ENCODE measurements around the gene RELT.

RELT gene, protein sequence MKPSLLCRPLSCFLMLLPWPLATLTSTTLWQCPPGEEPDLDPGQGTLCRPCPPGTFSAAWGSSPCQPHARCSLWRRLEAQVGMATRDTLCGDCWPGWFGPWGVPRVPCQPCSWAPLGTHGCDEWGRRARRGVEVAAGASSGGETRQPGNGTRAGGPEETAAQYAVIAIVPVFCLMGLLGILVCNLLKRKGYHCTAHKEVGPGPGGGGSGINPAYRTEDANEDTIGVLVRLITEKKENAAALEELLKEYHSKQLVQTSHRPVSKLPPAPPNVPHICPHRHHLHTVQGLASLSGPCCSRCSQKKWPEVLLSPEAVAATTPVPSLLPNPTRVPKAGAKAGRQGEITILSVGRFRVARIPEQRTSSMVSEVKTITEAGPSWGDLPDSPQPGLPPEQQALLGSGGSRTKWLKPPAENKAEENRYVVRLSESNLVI

GRCh38 chr11:73376160-73376802, at the start of gene RELT:
TSS of gene RELT (plus strand) at chr11:73376399. CDS start at chr11:73389137, 12,738 bp downstream.
- peak; percentile 89 for DNase-seq (ENCODE audit: low spot score)

DNA sequence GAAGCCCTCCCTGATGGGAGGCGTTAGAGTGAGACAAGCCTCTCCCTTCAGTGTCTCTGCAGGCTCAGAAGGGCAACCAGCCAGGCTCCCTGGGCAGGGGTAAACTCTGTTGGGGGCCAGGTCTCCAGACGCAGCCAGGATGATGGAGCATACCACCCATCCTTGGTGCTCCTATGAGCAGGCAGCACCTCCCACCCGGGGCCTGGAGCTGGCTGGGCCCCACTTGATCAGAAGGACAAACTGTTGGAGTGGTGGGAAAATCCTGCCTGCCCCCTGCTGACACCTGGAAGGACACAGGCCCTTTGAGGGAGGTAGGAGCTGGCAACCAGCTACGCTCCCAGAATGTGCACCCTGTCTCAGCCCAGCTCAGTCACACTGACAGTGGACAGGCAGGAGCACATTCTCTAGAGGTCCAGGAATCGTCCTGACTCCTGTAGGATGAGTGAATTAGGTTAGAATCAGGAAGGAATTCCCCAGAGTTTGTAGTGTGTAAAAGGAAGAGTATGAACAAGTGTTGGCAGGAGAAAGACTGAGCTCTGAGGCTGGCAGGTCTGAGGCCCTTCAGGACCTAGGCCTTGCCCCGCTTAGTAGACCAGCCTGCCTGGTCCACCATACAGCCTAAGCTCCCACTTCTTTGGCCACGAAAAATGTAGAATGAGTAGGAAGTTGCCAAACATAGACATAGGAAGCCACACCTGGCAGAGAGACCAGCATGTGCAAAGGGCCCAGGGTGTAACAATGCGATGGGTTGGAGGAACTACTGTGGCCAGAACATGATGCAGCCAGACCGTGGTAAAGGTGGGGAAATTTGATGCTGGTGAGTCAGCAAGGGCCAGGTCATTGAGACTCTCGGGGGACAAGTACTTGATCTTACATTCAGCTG, 49.0 kb upstream of the RELT start:
- DNase-seq (ENCODE audit: low spot score), result no peak

GRCh38 chr11:73327812-73328364, 48.3 kb upstream of the RELT start:
- no peak for DNase-seq (ENCODE audit: low spot score)

DNA sequence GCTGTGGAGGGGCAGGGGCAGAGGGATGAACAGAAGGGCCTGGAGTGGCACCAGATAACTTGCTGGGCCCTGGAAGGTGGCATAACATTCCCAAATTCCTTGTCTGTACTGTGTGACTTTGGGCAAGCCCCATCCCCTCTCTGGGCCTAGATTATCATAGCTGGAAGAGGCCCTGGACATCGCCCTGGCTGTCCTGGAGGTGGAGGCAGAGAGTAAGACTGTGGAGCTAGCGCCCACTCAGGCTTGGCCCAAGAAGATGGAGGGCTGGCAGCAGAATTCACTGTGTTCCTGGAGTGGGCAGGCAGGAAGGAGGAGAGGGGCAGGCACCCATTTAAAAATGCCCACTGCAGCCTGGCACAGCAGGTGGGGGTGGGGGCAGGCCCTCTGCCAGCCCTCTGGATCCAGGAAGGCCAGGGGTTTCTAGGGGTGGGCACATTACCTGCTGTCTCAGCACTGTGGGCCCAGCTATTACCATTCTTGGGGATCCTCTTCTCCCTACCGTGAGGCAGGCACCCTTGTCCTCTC, 45.6 kb upstream of the RELT start:
- no peak for DNase-seq (ENCODE audit: low spot score)

DNA sequence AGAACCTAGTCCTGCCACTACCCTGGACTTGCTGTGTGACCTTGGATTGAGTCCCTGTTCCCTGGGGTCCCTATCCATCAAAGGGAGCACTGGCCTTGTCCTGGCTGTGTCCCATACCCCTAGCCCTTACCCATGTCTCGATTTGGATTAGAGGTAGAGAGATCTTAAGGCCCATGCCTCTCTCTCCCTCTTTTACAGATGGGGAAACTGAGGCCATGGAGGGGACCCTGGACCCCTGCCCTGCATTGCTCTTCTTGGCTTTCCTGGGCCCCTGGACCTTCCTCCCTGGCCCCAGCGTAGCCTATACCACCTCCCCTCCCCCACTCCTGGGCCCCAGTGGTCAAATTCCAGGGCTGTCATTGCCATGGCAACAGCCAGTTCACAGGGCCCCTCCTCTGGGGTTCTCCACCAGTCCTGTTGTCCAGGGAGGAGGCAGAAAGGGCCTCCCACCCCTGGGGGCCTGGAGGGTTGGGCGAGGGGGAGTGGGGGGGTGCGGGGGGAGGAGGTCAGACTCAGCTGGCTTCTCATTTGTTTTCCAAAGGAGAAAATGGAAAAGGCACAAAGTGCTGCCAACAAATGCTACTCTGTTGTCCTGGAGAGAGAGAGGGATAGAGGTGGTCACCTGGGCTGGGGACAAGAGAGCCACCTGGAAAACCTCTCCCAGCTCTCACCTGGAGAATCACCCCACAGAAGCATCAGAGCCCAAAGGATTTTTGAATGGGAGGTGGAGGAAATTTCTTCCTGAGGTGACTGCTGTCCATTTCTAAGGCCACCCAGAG, 44.9 kb upstream of the RELT start:
- DNase-seq (ENCODE audit: low spot score), result no peak

DNA sequence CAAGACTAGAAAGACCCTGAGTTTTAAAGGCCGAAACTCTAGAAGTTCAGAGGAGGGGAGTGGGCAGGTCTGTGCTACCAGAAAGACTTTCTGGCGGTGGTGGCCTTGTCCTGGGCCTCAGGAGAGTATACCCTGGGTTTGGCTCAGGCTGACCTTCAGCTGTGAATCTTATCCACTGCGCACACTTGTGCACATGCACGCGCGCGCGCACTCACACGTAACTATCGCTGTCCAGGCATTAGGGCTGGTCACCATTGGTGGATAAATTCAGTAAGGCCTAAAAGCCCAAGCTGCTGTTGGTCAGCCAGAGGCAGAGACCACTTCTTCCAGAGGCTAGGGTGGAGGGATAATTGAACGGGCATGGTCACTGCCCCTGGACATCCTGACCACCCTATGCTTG, 43.0 kb upstream of the RELT start:
- DNase-seq (ENCODE audit: low spot score), result no peak

DNA sequence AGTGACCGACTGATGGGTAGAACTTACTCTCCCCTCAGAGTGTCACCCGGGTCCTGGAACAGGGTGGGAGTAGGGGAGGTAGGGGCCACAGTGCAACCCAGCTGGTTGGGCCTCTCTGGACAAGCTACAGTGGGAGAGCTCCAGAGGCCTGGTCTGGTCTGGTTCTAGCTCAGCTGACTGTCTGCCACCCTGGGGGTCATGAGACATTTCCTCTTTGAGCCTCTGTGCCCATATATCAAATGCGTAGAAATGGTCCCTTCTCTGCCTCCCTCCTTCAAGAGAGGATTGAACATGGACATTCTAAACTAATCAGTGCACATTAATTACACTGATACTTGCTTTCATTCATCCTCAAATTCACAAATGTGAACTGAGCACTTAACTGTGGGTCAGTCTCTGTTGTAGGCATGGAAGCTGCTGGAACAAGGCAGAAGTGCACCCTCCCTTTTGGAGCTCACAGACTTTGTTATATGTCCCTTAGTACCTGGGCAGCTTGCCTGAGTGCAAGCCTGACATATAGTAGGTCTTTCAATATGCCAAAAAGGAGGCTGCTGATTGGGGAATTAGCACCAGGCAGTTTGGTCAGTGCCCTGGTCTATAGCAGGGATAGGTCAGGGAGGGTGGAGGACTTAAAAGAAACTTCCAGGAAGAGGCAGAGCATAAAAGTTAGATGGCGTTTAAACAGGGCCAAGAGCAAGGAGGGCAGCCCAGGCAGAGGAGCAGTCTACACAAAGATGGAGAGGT, 42.4 kb upstream of the RELT start:
- no peak for DNase-seq (ENCODE audit: low spot score)

GRCh38 chr11:73334384-73335203, 41.6 kb upstream of the RELT start:
- DNase-seq (ENCODE audit: low spot score), result no peak

DNA sequence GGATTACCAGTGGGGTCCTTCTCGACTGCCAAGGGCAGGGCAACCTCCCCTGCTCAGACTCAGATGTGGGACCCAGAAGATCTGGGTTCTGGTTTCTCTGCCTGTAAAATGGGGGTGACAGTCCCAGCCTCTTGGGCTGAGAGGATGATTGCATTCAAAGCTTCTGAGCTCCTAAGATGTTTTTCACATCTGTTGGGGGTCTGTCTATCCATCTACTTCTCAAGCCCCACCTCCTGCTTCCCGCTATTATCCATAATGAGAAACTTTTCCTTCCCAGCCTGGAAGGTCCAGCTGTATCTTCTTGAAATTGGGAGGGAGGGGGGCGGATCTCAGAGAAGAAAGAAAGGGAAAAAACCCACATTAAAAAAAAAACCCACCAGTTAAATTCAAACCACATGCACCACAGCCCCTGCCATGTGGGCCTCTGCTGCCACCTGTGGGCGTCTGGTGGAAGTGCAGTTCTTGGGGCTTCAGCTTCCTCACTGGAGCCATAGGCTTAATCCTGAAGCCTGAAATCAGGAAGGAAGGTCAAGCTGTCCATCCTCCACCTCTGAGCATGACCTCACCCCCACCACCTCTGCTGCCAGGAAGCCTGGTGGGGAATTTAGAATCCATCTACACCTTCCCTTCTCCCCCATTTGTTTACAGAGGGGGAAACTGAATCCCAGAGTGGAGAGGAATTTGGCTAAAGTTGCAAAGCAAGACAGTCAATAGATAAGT, 40.8 kb upstream of the RELT start:
- DNase-seq (ENCODE audit: low spot score), result peak; percentile 74

GRCh38 chr11:73337846-73338245, 38.4 kb upstream of the RELT start:
- no peak for DNase-seq (ENCODE audit: low spot score)

GRCh38 chr11:73338279-73338678, 37.9 kb upstream of the RELT start:
- no peak for DNase-seq (ENCODE audit: low spot score)

GRCh38 chr11:73340164-73340563, 36.0 kb upstream of the RELT start:
- no peak for DNase-seq (ENCODE audit: low spot score)

GRCh38 chr11:73342633-73343032, 33.6 kb upstream of the RELT start:
- DNase-seq (ENCODE audit: low spot score), result no peak

GRCh38 chr11:73343076-73343873, 32.9 kb upstream of the RELT start:
- no peak for DNase-seq (ENCODE audit: low spot score)

DNA sequence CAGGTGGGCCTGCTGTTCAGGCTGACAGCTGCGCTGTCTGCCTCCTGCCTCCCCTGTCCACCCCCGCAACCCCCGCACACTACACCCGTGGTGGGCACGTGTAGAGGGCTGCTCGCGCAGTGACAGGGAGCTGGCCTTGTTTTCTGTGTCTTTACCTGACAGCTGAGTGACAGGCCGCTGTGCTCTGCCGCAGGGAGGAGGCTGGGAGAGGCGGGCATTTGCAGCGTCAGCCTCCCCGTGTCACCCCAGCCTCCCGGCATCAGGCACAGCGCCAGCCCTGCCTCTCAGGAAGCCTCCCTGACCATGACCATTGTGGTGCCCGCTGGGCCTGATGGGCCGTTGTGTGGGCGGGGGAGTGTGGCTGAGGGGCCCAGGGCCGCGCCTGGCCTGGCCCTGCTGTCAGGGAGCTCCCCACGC, 32.0 kb upstream of the RELT start:
- peak; percentile 26 for DNase-seq (ENCODE audit: low spot score)

- no peak for DNase-seq (ENCODE audit: low spot score)
Observed at GRCh38 chr11:73345481-73346160, 30.6 kb upstream of the RELT start.

DNA sequence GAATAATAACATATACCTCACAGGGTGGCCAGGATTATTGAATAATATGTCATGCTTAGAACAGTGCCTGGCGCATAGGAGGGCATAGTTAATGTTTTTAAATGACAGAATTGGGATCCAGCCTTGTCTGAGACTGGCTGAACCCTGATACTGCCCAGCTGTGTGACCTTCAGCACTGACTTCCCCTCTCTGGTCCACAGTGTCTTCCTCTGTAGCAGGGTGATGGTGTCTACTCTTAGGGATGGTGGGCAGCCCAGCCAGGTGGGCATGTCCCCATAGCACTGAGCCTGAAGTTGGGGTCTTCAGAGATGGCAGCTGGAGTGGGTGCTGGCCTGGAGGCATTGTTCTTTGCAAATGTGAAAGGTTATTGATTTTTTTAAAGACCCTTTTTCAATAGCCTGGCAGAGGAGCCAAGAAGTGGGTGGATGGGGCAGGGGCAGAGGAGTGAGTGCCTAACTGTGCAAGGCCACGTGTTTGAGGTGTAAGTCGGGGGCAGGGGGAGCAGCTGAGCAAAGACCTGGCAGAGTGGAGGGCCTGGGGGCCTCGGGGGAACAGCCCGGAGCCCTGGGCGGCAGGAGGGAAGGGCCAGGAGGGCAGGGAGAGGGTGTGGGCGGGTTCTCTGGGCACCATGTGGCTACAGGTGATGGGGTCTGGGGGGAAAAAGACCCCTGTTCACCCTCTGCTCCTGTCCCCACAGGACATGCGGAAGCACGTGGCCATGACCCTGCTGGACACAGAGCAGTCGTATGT, 29.8 kb upstream of the RELT start:
- DNase-seq (ENCODE audit: low spot score), result no peak
